Measurements from ENCODE around the gene SMAP1.

The SMAP1 gene

GRCh38 chr6:70842541-70842940 is 174.9 kb downstream of the SMAP1 start:
- DNase-seq (ENCODE audit: low read depth): no peak

DNA sequence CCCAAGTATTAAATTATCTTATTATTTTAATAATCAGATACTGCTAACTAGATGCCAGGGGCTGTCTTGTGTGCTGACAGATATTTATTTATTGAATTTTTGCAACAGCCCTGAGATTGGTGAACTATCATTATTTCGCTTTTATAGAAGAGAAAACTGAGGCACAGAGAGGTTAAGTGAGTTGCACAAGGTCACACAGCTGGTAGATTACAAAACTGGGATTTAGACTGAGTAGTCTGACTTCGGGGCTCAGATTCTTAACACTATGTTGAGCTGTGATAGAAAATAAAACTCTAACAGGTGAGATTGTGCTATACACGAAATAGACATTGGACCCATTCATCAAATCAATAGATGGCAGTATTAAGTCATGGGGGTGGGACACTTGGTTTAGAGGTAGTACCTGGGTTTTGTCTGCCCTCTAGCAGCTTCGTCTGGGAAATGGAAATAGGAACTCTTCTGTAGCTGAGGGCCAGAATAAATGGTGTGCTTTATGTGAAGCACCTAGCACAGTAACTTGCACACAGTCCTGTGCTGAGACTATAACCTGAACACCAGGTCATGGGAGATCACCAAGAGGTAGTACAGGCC is 175.7 kb downstream of the SMAP1 start:
- no peak for DNase-seq (ENCODE audit: low read depth)

- no peak for DNase-seq (ENCODE audit: low read depth)
Measured at GRCh38 chr6:70844301-70844700, 176.6 kb downstream of the SMAP1 start.

DNA sequence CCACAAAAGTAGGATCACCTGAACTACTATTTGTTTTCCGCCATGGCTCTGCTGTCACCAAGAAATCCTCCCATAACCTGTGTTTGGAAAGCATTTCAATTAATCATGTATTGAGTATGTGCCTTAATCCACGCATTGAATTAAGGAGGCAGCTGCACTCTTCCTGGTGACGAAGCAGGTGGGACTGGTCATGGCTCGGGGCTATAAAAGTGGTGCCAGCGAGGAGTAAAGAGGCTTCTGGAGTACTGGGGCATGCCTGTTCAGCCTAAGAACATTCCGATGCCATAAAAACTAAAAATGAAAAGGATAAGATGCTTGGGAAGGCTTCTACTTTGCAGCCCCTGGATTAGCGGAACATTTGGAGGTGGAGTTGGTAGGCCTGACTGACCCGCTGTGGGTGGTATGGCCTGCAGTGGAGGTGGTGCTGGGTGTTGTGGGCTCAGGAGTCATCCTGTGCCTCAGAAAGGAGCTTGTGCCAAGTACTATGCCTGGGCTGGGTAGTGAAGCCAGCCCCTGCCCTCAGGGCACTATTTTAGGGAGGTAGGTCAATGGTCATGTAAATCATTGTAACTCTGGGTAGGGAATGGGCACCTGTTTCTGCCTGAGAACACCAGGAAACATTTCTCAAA is 178.6 kb downstream of the SMAP1 start:
- no peak for DNase-seq (ENCODE audit: low read depth)

- DNase-seq (ENCODE audit: low read depth): no peak
Measured at GRCh38 chr6:70847106-70848084, 179.7 kb downstream of the SMAP1 start.

DNA sequence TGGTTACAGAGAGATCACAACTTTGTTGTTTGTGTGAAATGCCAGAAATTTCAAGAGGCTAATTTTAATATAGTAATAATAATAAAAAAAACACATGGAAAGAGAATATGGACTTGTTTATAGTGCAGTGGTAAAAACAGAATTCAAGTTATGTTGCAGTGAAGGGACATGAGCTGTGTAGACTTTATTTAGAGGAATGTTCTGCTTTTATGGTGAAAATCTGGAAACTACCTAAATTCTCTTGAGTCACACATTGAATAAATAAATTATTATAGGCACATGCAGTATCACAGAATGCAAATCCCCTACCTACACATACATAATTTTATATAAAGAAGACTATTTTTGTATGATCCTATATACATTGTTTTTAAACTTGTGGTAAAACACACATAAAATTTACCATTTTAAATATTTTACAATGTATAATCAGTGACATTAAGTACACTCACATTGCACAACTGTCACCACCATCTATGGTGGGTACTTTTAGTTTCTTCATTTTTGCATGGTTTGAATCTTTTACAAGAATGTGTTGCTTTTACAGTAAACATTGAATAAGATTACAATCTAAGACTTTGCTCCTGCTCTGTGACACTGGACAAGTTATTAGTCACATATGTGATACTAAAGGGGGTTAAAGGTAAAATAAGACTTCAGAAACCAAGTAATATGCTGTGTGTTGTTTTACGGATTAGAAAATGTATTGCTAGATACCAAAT is 181.8 kb downstream of the SMAP1 start:
- no peak for DNase-seq (ENCODE audit: low read depth)

DNA sequence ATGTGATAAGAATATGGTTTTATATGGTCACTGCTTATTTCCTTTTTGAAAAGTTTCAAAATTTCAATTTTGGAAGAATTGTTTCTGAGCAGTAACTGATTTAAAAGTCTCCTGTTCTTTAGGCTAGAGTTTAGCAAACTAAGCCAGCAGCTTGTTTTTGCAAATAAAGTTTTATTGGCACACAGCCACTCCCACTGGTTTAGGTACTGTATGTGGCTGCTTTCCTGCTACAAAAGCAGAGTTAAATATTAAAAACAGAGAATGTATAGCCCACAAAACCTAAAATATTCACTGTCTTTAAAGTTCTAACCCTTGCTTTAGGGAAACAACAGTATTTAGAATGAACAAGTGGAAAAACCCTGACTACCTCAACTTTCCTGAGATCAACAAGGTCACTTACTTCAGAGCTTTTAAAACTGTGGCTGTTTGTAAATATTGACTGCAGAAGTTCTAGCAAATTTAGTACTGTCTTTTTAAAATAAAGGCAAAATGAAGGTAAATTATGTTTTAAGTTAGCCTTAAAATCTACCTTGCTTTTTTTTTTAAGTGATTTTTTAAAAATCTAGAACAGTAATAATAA is 185.1 kb downstream of the SMAP1 start:
- DNase-seq (ENCODE audit: low read depth): no peak

DNA sequence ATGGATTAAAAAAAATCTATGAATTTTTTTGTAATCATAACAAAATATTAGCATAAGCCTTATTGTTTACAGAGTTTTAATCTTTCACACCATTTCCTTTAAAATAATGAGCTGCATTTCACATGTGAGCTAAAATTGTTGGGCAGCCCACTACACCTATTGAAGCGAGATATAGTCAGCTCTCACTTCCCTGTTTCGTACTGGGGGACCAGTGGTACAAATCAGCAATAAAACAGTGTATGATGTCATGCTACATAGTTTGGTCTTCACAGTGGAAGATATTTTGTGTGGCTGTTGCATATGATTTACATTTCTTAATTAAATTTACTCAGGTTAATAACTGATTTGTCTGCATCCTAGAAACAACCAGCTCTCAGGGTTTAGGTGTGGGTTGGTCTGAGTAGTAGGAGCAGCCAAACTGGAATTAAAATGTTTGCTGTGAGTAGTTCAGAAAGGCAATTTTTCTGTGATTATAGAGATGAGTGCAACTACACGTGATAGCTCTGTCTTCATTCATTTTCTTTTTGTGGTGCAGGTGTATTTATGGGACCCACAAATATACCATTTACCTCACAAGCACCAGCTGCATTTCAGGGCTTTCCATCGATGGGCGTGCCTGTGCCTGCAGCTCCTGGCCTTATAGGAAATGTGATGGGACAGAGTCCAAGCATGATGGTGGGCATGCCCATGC is 189.8 kb downstream of the SMAP1 start:
- DNase-seq (ENCODE audit: low read depth): no peak

DNA sequence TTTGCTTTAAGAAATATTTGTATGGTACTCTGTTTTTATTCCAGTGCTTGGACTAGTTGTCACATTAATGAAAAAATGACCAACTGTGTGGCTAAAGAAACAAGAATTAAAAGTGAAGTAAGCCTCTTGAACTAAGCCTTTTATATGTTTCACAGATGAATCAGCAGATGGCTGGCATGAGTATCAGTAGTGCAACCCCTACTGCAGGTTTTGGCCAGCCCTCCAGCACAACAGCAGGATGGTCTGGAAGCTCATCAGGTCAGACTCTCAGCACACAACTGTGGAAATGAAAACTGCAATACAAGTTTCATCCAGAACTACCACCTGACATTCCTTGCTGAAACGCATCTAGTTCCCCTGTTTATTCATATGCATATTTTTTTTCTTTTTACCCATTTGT is 192.4 kb downstream of the SMAP1 start:
- DNase-seq (ENCODE audit: low read depth): peak; percentile 3

DNA sequence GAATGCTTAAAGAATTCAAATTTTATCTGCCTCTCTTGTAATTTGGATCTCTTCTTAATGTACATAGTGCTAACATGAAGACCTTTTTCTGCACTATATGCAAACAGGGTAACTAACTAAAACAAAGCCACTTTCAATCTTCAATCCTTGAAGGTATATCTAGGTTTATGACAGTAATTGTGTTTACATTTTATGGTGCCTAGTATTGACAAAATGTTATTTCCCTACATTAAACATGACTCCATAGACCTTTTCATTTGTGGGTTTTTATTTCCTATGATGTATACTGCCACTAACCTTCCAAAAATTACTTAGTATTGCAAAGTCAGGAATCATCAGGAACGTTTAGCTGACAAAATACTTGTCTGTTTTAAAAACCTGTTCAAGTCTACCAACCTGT is 193.2 kb downstream of the SMAP1 start:
- DNase-seq (ENCODE audit: low read depth): no peak

DNA sequence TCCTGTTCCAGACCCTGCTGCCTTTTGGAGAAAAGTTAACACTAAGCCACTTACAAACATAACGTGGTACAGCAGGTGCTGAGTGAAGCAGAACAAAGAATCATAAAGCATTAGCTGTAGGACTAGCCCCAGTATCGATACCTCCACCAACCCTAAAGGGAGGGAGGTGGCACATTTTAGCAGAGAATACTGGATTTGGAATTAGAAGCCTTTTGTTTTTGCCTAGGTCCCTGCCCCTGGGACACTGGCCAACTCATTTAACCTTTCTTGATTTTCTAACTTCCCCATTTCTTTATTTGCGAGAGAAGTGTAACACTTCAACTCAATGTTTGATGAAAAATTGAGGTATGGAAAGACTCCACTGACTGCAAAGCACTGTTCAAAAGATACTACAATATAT is 195.7 kb downstream of the SMAP1 start:
- no peak for DNase-seq (ENCODE audit: low read depth)

GRCh38 chr6:70864401-70864800 is 196.7 kb downstream of the SMAP1 start:
- DNase-seq (ENCODE audit: low read depth): no peak

DNA sequence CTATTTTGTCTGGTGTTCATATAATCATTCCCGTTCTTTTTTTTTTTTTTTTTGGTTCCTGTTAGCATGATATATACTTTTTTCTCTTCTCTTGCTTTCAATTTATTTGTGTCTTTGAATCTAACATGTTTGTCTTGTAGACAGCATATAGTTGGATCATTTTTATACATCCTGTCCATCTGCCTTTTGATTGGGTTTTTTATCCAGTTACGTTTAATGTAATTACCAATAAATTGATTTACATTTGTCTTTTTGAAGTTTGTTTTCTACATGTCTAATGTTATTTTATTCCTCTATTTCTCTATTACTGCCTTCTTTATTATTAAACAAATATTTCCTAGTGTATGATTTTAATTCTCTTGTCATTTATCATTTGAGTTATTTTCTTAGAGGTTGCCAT is 204.8 kb downstream of the SMAP1 start:
- no peak for DNase-seq (ENCODE audit: low read depth)

GRCh38 chr6:70874181-70874913 is 206.7 kb downstream of the SMAP1 start:
- DNase-seq (ENCODE audit: low read depth): no peak

DNA sequence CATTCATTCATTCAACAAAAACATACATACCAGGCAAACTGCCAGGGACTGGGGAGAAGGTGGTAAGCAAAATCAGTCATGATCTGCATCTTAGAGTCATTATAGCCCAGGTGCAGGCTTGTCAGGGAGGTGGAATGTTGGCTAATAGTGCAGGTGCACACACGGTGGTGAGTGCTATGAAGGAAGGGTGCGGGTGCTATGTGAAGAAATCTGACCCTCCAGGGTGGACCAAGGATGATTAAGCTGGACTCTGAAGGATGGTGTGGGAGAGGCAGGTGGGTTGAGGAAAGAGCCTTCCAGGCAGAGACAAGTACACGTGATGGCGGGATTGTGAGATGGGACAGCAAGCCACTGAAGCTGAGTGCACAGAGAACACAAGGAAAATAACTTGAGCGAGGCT is 211.8 kb downstream of the SMAP1 start:
- no peak for DNase-seq (ENCODE audit: low read depth)

- peak; percentile 23 for DNase-seq (ENCODE audit: low read depth)
Measured at GRCh38 chr6:70884074-70884983, 216.6 kb downstream of the SMAP1 start.

GRCh38 chr6:70886071-70886470 is 218.4 kb downstream of the SMAP1 start:
- no peak for DNase-seq (ENCODE audit: low read depth)

GRCh38 chr6:70886661-70887060 is 219.0 kb downstream of the SMAP1 start:
- DNase-seq (ENCODE audit: low read depth): no peak

- no peak for DNase-seq (ENCODE audit: low read depth)
Measured at GRCh38 chr6:70889270-70889669, 221.6 kb downstream of the SMAP1 start.

DNA sequence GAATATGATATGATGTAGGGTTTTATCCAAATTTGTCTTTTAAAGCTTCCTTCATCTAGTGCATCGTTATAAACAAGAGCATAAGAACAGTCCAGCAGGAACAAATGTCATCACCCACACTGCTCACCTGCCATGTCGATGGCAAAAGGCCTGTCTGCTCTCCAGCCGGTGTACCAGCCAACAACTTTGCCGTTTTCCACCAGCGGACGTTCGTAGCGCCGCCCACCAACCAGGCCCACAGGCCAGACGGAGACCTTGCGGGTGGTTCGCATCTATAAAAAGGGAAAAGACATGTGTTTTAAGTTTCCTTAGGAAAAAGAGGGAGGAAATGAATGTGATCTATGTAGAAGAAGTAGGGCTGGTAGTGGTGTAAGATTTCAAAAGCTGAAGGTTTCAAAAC is 226.3 kb downstream of the SMAP1 start:
- DNase-seq (ENCODE audit: low read depth): no peak

Data from stromal cell of bone marrow (primary cell).